ENCODE results near the gene EXOSC1.
"Not testable (repeated sequence)": the region's sequence is repeated elsewhere in the genome, so short reads cannot be mapped to it uniquely, and the experiment has no call there.

Gene EXOSC1

GRCh38 chr10:97459111-97459510, 13.3 kb upstream of the EXOSC1 start:
- DNase-seq (ENCODE audit: low read depth, low spot score), result no peak

GRCh38 chr10:97456686-97457065, 10.9 kb upstream of the EXOSC1 start:
- no peak for DNase-seq (ENCODE audit: low read depth, low spot score)

- no peak for DNase-seq (ENCODE audit: low read depth, low spot score)
Observed at GRCh38 chr10:97456034-97456685, 10.4 kb upstream of the EXOSC1 start.

- no peak for DNase-seq (ENCODE audit: low read depth, low spot score)
Observed at GRCh38 chr10:97454330-97455036, 8.7 kb upstream of the EXOSC1 start.

- DNase-seq (ENCODE audit: low read depth, low spot score), result no peak
Observed at GRCh38 chr10:97452352-97452751, 6.5 kb upstream of the EXOSC1 start.

- no peak for DNase-seq (ENCODE audit: low read depth, low spot score)
Observed at GRCh38 chr10:97451605-97452004, 5.8 kb upstream of the EXOSC1 start.

GRCh38 chr10:97450828-97451227, 5.0 kb upstream of the EXOSC1 start:
- no peak for DNase-seq (ENCODE audit: low read depth, low spot score)

- DNase-seq (ENCODE audit: low read depth, low spot score), result no peak
Observed at GRCh38 chr10:97445357-97445721, 467 bp downstream of the EXOSC1 start.

- DNase-seq (ENCODE audit: low read depth, low spot score), result no peak
Observed at GRCh38 chr10:97444212-97444611, 1.6 kb downstream of the EXOSC1 start.

GRCh38 chr10:97442277-97442676, 3.5 kb downstream of the EXOSC1 start:
- no peak for DNase-seq (ENCODE audit: low read depth, low spot score)

GRCh38 chr10:97435211-97435610, 10.6 kb downstream of the EXOSC1 start:
- no peak for DNase-seq (ENCODE audit: low read depth, low spot score)

- DNase-seq (ENCODE audit: low read depth, low spot score), result no peak
Observed at GRCh38 chr10:97434557-97434956, 11.2 kb downstream of the EXOSC1 start.

GRCh38 chr10:97434055-97434454, 11.8 kb downstream of the EXOSC1 start:
- no peak for DNase-seq (ENCODE audit: low read depth, low spot score)

- DNase-seq (ENCODE audit: low read depth, low spot score), result no peak
Observed at GRCh38 chr10:97428572-97428981, 17.2 kb downstream of the EXOSC1 start.

GRCh38 chr10:97427571-97428179, 18.1 kb downstream of the EXOSC1 start:
- DNase-seq (ENCODE audit: low read depth, low spot score), result no peak

GRCh38 chr10:97426776-97427570, 18.8 kb downstream of the EXOSC1 start:
- no peak for DNase-seq (ENCODE audit: low read depth, low spot score)

- DNase-seq (ENCODE audit: low read depth, low spot score), result peak; percentile 85
Observed at GRCh38 chr10:97425964-97426775, 19.6 kb downstream of the EXOSC1 start, which contains the start of gene PGAM1. Gene PGAM1 (plus strand): TSS chr10:97426191. CDS start chr10:97426308, 117 bp downstream.

GRCh38 chr10:97423757-97424098, 22.1 kb downstream of the EXOSC1 start:
- not testable (repeated sequence) for DNase-seq (ENCODE audit: low read depth, low spot score)

- no peak for DNase-seq (ENCODE audit: low read depth, low spot score)
Observed at GRCh38 chr10:97416565-97416964, 29.2 kb downstream of the EXOSC1 start.

- no peak for DNase-seq (ENCODE audit: low read depth, low spot score)
Observed at GRCh38 chr10:97412891-97413304, 32.9 kb downstream of the EXOSC1 start.

GRCh38 chr10:97411406-97411805, 34.4 kb downstream of the EXOSC1 start:
- no peak for DNase-seq (ENCODE audit: low read depth, low spot score)
